HG02763 (cell line): ENCODE results near the gene CORO1C.
A peak's percentile ranks its signal among the peaks of the same experiment; 100 is the strongest.
"Not testable (repeated sequence)": the region's sequence is repeated elsewhere in the genome, so short reads cannot be mapped to it uniquely, and the experiment has no call there.

Experiments
- ATAC-seq: cut with Tn5 transposase; IDR thresholded peaks from one replicate; pipeline ENCODE4 v1.9.1; 2021; ENCODE audit warnings: mild to moderate bottlenecking, moderate library complexity; ENCODE audit not compliant: unreplicated experiment

Gene CORO1C

DNA sequence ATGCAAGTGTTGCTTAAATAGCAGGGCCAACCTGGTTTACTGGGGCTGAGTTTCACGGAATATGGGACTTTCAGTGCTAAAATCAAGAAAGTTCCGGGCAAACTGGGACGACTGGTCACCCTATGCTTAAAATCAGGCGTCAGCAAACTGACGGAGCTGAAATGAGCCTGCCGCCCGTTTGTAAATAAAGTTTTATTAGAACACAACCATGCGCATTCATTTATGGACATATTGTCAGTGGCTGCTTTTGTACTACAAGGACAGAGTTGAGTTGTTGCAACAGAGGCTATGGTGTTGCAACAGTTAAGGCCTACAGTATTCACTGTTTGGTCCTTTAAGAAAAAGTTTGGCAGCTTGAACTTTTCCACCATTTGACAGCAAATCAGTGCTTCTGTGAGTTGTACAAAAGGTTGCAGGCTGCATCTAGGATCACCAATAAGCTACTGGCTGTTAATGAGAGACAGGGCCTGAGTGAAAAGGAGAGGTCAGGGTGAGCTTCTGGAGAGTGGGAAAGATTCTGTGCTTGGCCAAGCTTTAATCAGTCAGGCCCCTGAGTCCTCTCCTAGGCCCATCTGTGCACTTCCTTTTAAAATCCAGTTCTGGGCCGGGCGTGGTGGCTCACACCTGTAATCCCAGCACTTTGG is 111.0 kb downstream of the CORO1C start:
- no peak for ATAC-seq

DNA sequence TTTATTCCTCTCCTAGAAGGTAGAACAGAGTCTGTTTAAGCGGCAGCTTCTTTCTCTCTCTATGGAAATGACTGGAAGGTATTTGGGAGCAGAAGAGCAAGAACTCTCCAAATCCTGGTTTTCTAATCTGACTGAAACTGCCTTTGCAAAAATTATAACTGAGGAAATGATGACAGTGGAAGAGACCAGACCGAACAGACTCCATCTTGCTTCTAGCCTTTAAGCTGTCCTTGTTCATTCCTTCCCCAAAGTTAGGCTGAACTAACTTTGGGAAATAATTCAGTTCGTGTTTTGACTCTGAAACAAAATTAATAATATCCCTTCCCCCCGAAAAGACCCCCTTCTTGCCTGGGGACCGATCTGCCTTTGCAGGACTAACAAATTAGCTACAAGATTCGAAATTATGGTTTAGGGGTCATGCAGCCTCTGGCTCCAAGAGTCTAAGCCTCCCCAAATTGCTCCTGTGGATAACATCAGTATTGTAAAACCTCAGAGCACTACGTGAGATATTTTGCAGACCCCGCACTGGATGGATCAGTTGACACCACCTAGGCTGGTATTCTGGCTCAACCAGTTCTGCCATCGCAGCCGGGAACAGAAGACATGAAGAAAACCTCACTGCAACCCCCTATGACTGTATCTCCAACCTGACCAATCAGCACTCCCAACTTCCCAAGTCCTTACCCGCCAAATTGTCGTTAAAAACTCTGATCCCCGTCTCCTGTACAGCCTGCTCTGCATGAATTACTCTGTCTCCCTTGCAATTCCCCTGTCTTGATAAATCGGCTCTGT is 111.8 kb downstream of the CORO1C start:
- ATAC-seq, result no peak

DNA sequence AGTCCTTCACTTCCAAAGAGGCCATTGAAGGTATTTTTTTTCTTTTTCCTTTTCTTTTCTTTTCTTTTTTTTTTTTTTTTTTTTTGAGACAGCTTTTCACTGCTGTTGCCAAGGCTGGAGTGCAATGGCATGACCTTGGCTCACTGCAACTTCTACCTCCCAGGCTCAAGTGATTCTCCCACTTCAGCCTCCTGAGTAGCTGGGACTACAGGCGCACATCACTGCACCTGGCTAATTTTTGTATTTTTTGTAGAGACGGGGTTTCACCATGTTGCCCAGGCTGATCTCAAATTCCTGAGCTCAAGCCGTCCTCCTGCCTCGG is 112.4 kb downstream of the CORO1C start:
- ATAC-seq, result not testable (repeated sequence)

DNA sequence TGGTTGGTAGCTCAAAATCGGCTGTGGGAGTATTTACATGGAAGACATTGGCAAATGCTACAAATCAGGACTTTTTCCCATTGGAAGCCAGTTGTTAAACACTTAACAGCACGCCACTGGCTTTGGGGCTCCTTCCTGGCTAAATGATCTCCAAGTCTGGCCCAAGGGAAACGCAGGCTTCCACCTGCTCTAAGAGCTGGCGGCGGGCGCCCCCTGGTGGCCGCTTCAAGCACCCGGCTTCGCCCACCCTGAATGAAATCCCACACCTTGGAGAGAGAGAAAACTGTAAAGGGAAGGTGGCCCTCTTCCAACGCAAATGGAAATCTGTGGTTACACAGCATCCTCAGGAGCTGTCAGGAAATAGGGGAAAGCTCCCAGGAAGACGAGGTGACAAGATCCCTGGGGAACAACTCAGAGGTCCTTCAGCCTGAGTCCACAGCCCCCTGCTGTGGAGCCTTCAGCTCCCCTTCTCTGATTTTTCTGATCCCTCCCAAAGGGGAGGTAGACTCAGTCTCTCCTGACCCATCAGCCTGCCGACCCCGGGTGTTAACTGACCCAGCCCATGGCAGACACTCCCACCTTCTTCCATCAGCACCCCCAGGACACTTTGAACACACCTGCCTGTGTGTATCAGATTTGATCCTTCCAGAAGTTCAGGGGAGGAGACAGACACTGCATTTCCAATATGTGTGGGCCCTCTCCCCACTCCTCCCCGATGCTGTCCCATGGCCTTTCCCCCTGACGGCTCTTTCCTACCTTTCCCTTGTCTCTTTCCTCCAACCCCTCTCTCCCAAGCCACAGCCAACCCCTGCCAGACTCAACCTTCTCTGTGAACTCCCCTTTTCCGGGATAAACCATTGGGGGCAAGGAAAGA is 113.0 kb downstream of the CORO1C start:
- ATAC-seq, result peak; percentile 41

DNA sequence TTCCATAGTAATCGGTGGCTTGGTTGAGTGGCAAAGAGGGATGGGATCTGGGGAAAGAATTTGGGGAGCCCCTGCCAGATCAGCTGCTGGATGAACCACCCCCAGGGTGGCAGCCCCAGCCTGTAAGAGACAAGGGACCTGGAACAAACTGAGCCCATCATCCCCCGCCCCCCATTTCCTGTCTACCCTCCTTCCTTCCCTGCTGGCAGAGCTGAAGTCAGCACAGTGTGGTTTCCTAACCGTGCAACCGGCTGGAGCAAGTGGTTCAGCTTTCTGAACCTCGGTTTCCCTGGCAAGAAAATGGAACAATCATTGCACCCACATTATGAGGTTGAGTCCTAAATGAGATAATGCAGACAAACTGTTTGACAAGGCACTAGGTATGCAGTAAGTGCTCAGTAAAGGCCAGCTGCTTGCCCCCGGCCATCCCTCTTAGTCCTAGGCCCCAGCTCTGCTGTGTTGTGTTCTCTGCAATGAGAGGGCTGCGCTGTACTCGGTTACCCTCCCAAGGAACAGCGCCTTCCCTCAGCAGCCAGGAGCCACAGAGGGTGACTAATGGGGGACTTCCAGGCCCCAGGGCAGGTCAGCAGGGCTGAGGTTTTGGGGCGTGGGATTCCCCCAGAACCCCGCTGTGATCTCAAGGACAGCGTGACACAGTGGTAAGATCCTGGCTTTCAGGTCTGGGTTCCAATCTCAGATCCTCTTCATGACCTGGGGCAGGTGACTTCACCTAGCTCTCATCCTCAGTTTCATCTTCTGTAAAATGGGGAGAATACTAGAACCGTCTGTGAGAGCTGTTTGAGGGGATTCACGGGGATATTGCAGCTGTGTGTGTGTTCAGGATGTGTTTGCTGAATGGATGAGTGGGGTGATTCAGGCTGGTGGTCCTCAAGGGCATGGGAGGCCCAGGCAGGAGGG is 114.1 kb downstream of the CORO1C start:
- ATAC-seq, result peak; percentile 77

DNA sequence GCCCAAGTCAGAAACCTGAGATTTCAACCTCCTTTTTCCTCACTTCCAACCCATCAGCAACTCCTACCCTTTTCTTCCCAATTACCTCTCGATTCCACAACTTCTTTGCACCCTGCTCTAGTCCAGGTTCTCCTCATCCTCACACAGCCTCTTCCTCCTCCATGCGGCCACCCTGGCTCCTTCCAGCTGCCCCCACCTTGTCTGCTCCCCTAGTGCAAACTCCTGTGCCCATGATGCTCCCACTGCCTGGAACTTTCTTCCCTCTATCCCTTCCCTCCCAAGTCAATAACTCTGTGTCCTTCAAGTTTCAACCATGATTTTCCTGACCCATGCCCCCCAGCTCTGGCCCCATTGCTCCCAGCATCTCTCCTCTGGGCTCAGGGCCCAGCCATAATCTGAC is 115.0 kb downstream of the CORO1C start:
- ATAC-seq, result no peak

DNA sequence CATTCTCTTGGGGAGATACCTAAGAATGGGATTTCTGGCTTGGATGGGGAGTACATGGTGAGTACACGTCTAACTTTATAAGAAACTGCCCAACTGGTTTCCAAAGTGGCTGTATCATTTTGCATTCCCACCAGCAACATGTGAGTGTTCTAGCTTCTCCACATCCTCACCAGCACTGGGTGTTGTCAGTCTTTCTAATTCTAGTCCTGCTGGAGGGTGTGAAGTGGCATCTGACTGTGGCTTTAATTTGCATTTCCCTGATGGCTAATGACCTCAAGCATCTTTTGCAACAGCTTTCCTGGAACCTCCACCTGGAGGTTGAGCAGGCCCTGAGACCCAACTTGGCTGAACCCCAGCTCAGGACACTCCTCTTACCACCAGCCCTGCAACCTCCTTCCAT is 115.4 kb downstream of the CORO1C start:
- ATAC-seq, result no peak

DNA sequence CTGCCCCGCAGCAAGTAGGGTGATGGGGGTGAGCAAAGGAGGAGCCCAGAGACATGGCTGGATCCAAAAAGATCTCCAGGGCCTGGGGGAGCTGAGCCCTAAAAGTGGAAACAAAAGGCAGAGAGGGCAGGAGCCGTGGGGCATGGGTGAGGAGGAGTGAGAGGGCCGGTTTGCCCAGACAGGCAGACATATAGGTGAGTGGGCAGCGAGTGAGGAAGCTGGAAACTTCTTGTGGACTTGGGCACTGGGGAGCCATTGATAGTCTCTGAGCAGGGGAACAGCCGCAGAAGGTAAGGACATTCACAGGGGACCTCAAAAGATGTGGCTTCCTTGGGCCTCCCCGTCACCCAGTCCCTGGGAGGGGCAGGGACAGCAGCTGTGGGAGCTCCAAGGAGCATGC is 116.7 kb downstream of the CORO1C start:
- no peak for ATAC-seq

DNA sequence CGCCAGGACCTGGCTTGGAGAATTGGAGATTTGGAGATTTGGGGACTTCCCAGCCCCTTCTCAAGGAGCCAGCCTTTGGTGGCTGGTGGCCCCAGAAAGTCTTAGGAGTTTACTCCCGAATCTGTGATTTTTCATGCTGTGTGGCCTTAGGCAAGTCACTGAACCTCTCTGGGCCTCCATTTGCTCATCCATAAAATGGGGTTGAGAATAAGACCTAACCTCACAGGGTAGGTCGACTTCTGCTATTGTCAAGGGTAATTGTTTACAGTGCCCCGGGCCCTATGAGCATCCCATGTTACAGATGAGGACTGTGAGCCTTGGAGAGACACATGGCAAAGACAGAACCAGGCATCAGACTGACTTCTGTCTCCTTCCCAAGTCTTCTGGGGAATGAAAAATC is 117.3 kb downstream of the CORO1C start:
- ATAC-seq, result no peak

DNA sequence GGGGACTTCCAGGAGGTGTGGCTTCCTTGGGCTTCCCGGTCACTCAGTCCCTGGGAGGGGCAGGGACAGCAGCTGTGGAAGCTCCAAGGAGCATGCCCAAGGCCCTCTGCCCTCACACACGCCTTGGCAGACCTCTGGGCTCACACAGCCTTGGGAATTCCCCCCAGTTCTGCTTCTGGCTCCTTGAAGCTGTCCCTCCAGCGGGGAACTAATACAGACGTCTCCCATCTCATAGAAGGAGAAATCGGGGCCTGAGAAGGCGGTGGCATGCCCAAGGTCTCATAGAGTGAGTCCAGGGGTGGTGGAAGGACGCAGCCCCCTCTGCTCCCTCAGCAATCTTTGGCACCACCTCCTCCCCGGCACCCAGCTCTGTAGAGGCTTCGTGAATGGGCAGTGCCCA is 117.8 kb downstream of the CORO1C start:
- no peak for ATAC-seq

DNA sequence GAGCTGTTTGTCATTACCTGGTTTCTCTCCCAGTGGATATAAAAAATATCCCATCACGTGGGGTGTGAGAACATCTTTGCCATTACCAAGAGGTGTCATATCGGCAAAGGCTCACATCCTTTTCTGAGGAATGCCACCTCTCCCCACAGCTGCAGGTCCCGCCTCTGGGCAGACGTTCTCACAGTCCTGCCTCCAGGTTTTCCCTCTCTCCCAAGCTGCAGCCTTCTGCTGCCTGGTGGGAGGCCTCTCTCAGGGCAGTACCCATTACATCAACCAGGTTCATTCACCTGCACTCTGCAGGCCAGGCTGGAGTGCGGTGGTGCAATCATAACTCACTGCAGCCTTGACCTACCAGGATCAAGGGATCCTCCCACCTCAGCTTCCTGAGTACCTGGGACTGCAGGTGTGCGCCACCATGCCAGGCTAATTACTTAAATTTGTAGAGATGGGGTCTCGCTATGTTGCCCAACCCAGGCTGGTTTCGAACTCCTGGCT is 118.5 kb downstream of the CORO1C start:
- ATAC-seq, result no peak

DNA sequence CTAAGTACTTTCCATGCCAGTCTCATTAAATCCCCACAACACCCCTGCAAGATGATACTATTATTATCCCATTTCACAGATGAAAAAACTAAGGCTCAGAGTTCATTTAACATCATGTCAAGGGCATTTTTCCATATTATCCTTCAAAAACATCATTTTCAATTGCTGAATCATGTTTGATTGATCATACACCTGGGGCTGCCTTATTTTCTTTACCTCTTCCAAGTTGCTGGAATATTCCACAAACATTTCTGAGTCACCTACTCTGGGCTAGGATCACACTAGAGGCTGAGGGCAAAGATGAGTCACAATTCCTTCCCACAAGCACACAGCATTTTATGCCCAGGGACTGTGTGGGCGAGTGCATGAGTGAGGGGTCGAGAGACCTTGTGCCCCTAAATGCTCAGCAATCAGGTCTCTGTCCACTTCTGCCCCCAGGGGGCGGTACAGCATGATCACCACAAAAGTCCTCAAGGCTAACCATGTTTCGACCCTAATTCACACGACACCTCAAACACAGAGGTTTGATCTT is 119.4 kb downstream of the CORO1C start:
- ATAC-seq, result no peak

DNA sequence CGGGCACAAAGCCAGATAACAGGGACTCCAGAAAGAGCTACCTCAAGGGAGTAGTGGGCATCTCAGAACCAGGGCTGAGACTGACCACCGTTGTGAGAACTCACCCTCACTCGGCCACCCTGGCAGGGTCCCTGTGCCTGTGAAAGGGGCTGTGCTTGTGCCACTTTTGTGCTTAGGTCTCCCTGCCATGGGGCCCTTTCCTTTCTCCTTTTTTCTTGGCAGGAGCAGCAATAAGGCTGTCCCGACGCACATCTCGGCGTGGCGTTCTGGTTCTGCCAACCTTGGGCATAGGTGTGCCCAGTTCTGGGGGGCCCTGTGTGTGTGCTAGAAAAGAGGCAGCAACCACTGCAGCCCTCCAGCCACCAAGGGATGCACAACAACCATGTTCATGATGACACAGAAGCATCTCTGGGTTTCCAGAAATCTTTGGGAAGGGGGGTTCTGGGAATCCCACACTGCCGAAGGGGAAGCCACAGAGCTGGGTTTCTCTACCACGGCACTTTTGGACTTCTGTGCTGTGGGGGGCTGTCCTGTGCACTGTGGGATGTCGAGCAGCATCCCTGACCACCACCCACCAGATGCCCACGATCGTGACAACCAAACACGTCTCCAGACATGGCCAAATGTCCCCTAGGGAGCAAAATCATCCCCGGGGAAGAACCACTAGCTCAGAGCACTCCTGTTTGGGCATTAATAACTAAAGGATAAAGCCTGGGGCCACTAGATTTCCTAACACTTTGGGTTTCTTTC is 120.3 kb downstream of the CORO1C start:
- no peak for ATAC-seq

DNA sequence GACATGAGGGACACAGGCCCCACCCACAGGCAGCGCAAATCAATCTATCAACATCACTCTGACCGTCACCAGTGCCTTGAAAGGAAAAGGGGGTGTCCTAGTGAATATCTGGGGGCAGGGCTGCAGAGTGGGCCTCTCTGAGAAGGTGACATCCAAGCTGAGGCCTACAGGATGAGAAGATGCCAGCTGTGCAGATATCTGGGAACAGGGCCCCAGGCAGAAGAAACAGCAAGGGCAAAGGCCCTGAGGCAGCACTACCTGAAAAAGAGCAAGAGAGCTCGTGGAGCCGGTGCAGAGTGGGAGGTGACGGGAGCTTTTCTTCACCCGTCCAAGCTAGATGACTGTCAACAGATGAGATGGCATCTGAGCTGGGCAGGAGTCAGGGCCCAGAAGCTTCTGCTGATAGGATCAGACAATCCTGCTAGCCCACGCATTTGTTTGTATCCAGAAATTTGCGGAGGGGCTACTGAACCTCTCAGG is 120.9 kb downstream of the CORO1C start:
- no peak for ATAC-seq

DNA sequence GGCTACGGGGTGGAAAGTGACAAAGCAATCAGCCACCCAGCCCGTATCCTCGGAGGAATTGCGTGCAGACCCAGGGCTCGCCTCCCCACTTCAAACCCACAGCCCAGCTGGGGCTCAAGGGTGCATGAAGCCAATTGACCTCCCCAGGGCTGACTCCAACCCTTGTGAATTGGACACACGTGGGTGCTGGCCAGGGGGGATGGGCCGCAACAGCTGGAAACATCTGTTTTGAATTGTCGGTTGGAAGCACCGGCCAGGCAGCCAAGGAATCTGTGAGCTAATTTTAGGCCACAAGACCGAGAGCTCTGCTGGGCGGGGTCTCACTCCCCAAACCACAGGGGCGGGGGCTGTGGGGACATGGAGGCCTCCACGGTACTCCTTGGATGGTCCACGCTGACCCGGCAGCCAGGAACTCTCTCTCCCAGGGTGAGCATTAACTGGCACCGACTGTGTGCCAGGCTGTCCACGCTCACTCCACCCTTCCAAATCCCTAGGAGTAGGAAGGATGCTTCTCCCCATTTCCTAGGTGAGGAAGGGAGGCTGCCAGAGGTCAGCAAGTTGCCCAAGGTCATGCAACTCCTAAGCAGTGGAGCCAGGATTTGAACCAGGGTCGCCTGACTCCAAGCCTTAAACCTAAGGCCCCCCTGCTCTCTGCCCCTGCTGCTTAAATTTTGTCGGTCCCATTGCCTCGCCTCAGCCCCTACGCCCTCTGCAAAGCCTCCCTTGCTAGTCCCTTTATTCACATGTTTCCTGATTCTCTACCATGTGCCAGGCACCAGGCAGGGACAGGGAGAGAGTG is 121.6 kb downstream of the CORO1C start:
- ATAC-seq, result no peak

DNA sequence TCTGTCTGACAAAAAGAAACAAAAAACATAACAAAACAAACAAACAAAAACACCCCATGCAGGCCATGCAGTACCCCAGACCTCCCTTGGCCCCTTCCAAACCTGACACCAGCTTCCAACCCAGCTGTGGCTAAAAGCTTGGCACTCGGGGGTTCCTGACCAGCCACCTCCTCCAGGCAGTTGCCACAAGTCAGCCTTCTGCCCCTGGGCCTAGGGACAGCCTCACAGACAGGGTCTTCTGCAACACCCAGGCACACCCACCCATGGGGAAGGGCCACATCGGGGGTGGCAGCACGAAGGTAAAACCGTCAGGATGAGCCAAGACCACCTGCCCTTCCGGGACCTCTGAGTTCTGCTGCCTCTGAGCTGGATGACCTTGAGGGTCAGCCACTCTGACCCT is 122.7 kb downstream of the CORO1C start:
- no peak for ATAC-seq

DNA sequence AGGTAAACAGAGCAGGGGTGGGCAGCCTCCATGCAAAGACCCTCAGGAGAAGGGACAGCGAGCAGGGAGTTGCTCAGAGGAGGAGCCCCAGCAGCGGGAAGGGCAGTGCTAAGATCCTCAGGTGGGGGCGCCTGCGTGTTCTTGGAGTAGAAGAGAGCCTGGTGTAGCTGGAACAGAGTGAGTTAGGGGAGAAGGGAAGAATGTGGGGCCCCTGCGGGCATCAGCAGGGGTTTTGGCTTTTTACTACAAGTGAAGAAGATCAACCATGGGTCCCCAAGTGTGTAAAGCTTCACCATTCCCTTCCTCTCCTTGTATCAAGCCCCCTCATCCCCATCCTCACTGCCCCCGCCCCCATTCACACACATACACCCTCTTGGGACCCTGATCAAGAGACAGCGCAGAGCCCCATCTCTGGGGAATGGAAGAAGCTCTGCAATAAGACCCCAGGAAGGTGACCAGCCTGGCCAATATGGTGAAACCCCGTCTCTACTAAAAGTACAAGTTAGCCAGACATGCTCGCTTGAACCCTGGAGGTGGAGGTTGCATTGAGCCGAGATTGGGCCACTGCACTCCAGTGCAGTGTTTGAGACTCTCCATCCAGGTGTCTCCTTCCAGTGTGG is 123.2 kb downstream of the CORO1C start:
- no peak for ATAC-seq

DNA sequence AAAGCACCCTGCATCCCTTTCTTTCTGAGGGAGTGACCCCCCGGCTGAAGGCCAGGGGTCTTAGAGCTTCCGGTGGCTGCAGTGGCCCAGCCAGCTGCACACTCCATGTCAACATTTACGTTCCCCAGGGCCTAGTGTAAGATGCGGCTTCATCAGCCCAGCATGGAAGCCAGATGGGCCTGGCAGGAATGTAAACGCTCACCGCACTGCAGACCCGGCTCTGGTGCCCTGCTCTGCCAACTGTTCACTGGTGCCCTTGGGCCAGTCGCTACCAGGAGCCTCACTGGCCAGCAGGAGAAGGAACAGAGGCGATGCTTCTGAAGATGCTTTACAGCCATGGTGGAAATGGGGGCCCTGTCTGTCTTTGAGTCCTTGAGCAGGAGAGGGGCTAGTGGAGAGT is 124.8 kb downstream of the CORO1C start:
- no peak for ATAC-seq
